Central memory CD8-positive, alpha-beta T cell (primary cell): ENCODE data around the gene TAF1L.
"Not testable (repeated sequence)": the region's sequence is repeated elsewhere in the genome, so short reads cannot be mapped to it uniquely, and the experiment has no call there.

Experiments used
- ATAC-seq: fragments of 150-1000 bp; cut with Tn5 transposase; replicated peaks from 2 replicates; pipeline ENCODE4 v1.10.0; 2022; ENCODE audit warnings: mild to moderate bottlenecking, moderate FRiP score, moderate number of reproducible peaks; ENCODE audit not compliant: poor library complexity, severe bottlenecking; ENCODE audit errors: extremely low read depth
- DNase-seq, 2 donors: peaks; one replicate each; pipeline ENCODE4 v3.0.0; 2021; ENCODE audit warnings: low spot score in 2 of 2
- H3K27ac Mint-ChIP-seq: one replicate; pipeline ENCODE4 v1.8.0; 2022; ENCODE audit warnings: low read depth, mild to moderate bottlenecking, moderate library complexity, mixed read lengths
- H3K27me3 Mint-ChIP-seq: one replicate; pipeline ENCODE4 v1.8.0; 2022; ENCODE audit warnings: mixed read lengths
- H3K36me3 Mint-ChIP-seq: one replicate; pipeline ENCODE4 v1.8.0; 2022; ENCODE audit warnings: mild to moderate bottlenecking, moderate library complexity, mixed read lengths; ENCODE audit not compliant: insufficient read depth
- H3K4me1 Mint-ChIP-seq: one replicate; pipeline ENCODE4 v1.8.0; 2022; ENCODE audit warnings: mixed read lengths
- H3K4me3 Mint-ChIP-seq: one replicate; pipeline ENCODE4 v1.8.0; 2022; ENCODE audit warnings: mild to moderate bottlenecking, moderate library complexity, mixed read lengths
- H3K9me3 Mint-ChIP-seq: one replicate; pipeline ENCODE4 v1.8.0; 2022; ENCODE audit warnings: mixed read lengths

TAF1L gene

GRCh38 chr9:32635362-32635761 lies at the start of gene TAF1L:
TSS of gene TAF1L (minus strand) at chr9:32635669. CDS start at chr9:32635579, 90 bp downstream.
- Mint-ChIP-seq H3K4me1 (no peaks in the 10 kb centered on the region), H3K27me3 (peaks cover 22% of the 10 kb centered on the region), H3K27ac (no peak within 1 kb of the TSS), H3K9me3 (no peaks in the 10 kb centered on the region), H3K36me3 (no peaks in the 10 kb centered on the region), H3K4me3 (no peak within 1 kb of the TSS)
- DNase-seq (no peak), ATAC-seq (no peak)

- Mint-ChIP-seq H3K4me3 (no peak overlapping the region), H3K36me3 (peaks cover 1% of the 10 kb centered on the region), H3K4me1 (no peaks in the 10 kb centered on the region), H3K27me3 (peaks cover 66% of the 10 kb centered on the region), H3K9me3 (peaks cover 19% of the 10 kb centered on the region), H3K27ac (no peak overlapping the region)
- no peak for ATAC-seq
- no peak for DNase-seq
These were observed 46.3 kb upstream of the TAF1L start for GRCh38 chr9:32681751-32682150.

GRCh38 chr9:32677931-32678330 lies 42.5 kb upstream of the TAF1L start:
- Mint-ChIP-seq H3K4me1 (no peaks in the 10 kb centered on the region), H3K9me3 (peaks cover 13% of the 10 kb centered on the region), H3K36me3 (no peaks in the 10 kb centered on the region), H3K27ac (no peak overlapping the region), H3K4me3 (no peak overlapping the region), H3K27me3 (peaks cover 34% of the 10 kb centered on the region)
- ATAC-seq = no peak
- no peak for DNase-seq

- ATAC-seq = no peak
- no peak overlapping the region for H3K4me3 Mint-ChIP-seq
- H3K27ac Mint-ChIP-seq = no peak overlapping the region
- peaks cover 2% of the 10 kb centered on the region for H3K36me3 Mint-ChIP-seq
- no peak for DNase-seq
- peaks cover 16% of the 10 kb centered on the region for H3K27me3 Mint-ChIP-seq
- no peaks in the 10 kb centered on the region for H3K4me1 Mint-ChIP-seq
- H3K9me3 Mint-ChIP-seq = no peaks in the 10 kb centered on the region
These were observed 37.0 kb upstream of the TAF1L start for GRCh38 chr9:32672469-32672868.

- peaks cover 13% of the 10 kb centered on the region for H3K27me3 Mint-ChIP-seq
- no peak for ATAC-seq
- no peaks in the 10 kb centered on the region for H3K9me3 Mint-ChIP-seq
- H3K27ac Mint-ChIP-seq = no peak overlapping the region
- H3K4me3 Mint-ChIP-seq = no peak overlapping the region
- no peak for DNase-seq
- H3K36me3 Mint-ChIP-seq = peaks cover 2% of the 10 kb centered on the region
- H3K4me1 Mint-ChIP-seq = no peaks in the 10 kb centered on the region
These were observed 35.9 kb upstream of the TAF1L start for GRCh38 chr9:32671333-32671732.

- Mint-ChIP-seq H3K4me3 (no peak overlapping the region), H3K27ac (no peak overlapping the region), H3K36me3 (no peaks in the 10 kb centered on the region), H3K27me3 (peaks cover 57% of the 10 kb centered on the region), H3K4me1 (no peaks in the 10 kb centered on the region), H3K9me3 (peaks cover 10% of the 10 kb centered on the region)
- ATAC-seq (no peak), DNase-seq (no peak)
These were observed 29.6 kb upstream of the TAF1L start for GRCh38 chr9:32665101-32665500.

GRCh38 chr9:32663741-32664140 lies 28.3 kb upstream of the TAF1L start:
- Mint-ChIP-seq H3K36me3 (no peaks in the 10 kb centered on the region), H3K4me1 (no peaks in the 10 kb centered on the region), H3K27ac (no peak overlapping the region), H3K27me3 (peaks cover 53% of the 10 kb centered on the region), H3K4me3 (no peak overlapping the region), H3K9me3 (peaks cover 10% of the 10 kb centered on the region)
- ATAC-seq (no peak), DNase-seq (no peak)

GRCh38 chr9:32647671-32648070 lies 12.2 kb upstream of the TAF1L start:
- ATAC-seq = no peak
- no peaks in the 10 kb centered on the region for H3K9me3 Mint-ChIP-seq

GRCh38 chr9:32644698-32645097 lies 9.2 kb upstream of the TAF1L start:
- Mint-ChIP-seq H3K27me3 (peaks cover 35% of the 10 kb centered on the region), H3K9me3 (no peaks in the 10 kb centered on the region), H3K36me3 (no peaks in the 10 kb centered on the region), H3K4me3 (no peak overlapping the region), H3K27ac (no peak overlapping the region), H3K4me1 (no peaks in the 10 kb centered on the region)
- no peak for ATAC-seq
- no peak for DNase-seq

More at GRCh38 chr9:32647671-32648070, 12.2 kb upstream of the TAF1L start:
- Mint-ChIP-seq H3K4me1 (no peaks in the 10 kb centered on the region), H3K27ac (no peak overlapping the region), H3K36me3 (no peaks in the 10 kb centered on the region), H3K27me3 (peaks cover 18% of the 10 kb centered on the region), H3K4me3 (no peak overlapping the region)
- no peak for DNase-seq

GRCh38 chr9:32633151-32633550 lies 2.3 kb downstream of the TAF1L start:
- DNase-seq, ATAC-seq, H3K27ac Mint-ChIP-seq, H3K4me1 Mint-ChIP-seq, H3K9me3 Mint-ChIP-seq, H3K4me3 Mint-ChIP-seq, H3K36me3 Mint-ChIP-seq, H3K27me3 Mint-ChIP-seq: not testable (repeated sequence)

GRCh38 chr9:32631991-32632390 lies 3.5 kb downstream of the TAF1L start:
- no peak overlapping the region for H3K4me3 Mint-ChIP-seq
- no peaks in the 10 kb centered on the region for H3K36me3 Mint-ChIP-seq
- no peaks in the 10 kb centered on the region for H3K9me3 Mint-ChIP-seq
- H3K27me3 Mint-ChIP-seq = peaks cover 9% of the 10 kb centered on the region
- DNase-seq (no peak), ATAC-seq (no peak)
- no peaks in the 10 kb centered on the region for H3K4me1 Mint-ChIP-seq
- no peak overlapping the region for H3K27ac Mint-ChIP-seq

GRCh38 chr9:32627394-32627954 lies 8.0 kb downstream of the TAF1L start:
- Mint-ChIP-seq H3K9me3 (no peaks in the 10 kb centered on the region), H3K27me3 (peaks cover 9% of the 10 kb centered on the region), H3K4me3 (no peak overlapping the region), H3K36me3 (no peaks in the 10 kb centered on the region), H3K4me1 (no peaks in the 10 kb centered on the region), H3K27ac (no peak overlapping the region)
- ATAC-seq = no peak
- no peak for DNase-seq

- Mint-ChIP-seq H3K4me1 (no peaks in the 10 kb centered on the region), H3K9me3 (no peaks in the 10 kb centered on the region), H3K27me3 (peaks cover 12% of the 10 kb centered on the region), H3K27ac (no peak overlapping the region), H3K36me3 (no peaks in the 10 kb centered on the region), H3K4me3 (no peak overlapping the region)
- ATAC-seq (no peak), DNase-seq (no peak)
These were observed 10.1 kb downstream of the TAF1L start for GRCh38 chr9:32625320-32625719.

GRCh38 chr9:32622948-32623347 lies 12.5 kb downstream of the TAF1L start:
- no peaks in the 10 kb centered on the region for H3K9me3 Mint-ChIP-seq
- peaks cover 19% of the 10 kb centered on the region for H3K27me3 Mint-ChIP-seq
- no peak for DNase-seq
- no peak overlapping the region for H3K27ac Mint-ChIP-seq
- no peaks in the 10 kb centered on the region for H3K36me3 Mint-ChIP-seq
- no peaks in the 10 kb centered on the region for H3K4me1 Mint-ChIP-seq
- no peak for ATAC-seq
- no peak overlapping the region for H3K4me3 Mint-ChIP-seq
